Activated CD4-positive, alpha-beta T cell treated with anti-CD3 and anti-CD28 coated beads for 48 hours (primary cell): ENCODE measurements around the gene TRAPPC6A.
A peak's percentile ranks its signal among the peaks of the same experiment; 100 is the strongest.
"Not testable (repeated sequence)": the region's sequence is repeated elsewhere in the genome, so short reads cannot be mapped to it uniquely, and the experiment has no call there.

ENCODE experiments used
- DNase-seq: peaks from one replicate; pipeline ENCODE4 v3.0.0-alpha.2; 2020

TRAPPC6A gene

GRCh38 chr19:45125975-45126493 is 52.0 kb downstream of the TRAPPC6A start:
- peak; percentile 84 for DNase-seq

GRCh38 chr19:45125360-45125759 is 52.7 kb downstream of the TRAPPC6A start:
- no peak for DNase-seq

GRCh38 chr19:45124021-45124420 is 54.0 kb downstream of the TRAPPC6A start:
- no peak for DNase-seq

GRCh38 chr19:45123440-45123850 is 54.6 kb downstream of the TRAPPC6A start:
- no peak for DNase-seq

GRCh38 chr19:45122832-45123231 is 55.2 kb downstream of the TRAPPC6A start:
- no peak for DNase-seq

- DNase-seq = no peak
Observed at GRCh38 chr19:45121827-45122345, 56.2 kb downstream of the TRAPPC6A start.

GRCh38 chr19:45119582-45119981 is 58.5 kb downstream of the TRAPPC6A start:
- DNase-seq = no peak

GRCh38 chr19:45118591-45119355 is 59.3 kb downstream of the TRAPPC6A start:
- not testable (repeated sequence) for DNase-seq

- no peak for DNase-seq
Observed at GRCh38 chr19:45118106-45118505, 59.9 kb downstream of the TRAPPC6A start.

GRCh38 chr19:45117671-45118070 is 60.4 kb downstream of the TRAPPC6A start:
- peak; percentile 25 for DNase-seq

- peak; percentile 82 for DNase-seq
Observed at GRCh38 chr19:45117167-45117594, 60.9 kb downstream of the TRAPPC6A start.

- DNase-seq = no peak
Observed at GRCh38 chr19:45115809-45116615, 62.0 kb downstream of the TRAPPC6A start.

- DNase-seq = no peak
Observed at GRCh38 chr19:45114116-45114515, 63.9 kb downstream of the TRAPPC6A start.

GRCh38 chr19:45113628-45114027 is 64.4 kb downstream of the TRAPPC6A start:
- DNase-seq = no peak
